HG03175 (cell line): ENCODE measurements around the gene PDLIM5.
"Not testable (repeated sequence)": the region's sequence is repeated elsewhere in the genome, so short reads cannot be mapped to it uniquely, and the experiment has no call there.

Source experiments
- ATAC-seq: cut with Tn5 transposase; IDR thresholded peaks from one replicate; pipeline ENCODE4 v1.9.1; 2021; ENCODE audit warnings: mild to moderate bottlenecking, moderate library complexity; ENCODE audit not compliant: unreplicated experiment

The PDLIM5 gene

DNA sequence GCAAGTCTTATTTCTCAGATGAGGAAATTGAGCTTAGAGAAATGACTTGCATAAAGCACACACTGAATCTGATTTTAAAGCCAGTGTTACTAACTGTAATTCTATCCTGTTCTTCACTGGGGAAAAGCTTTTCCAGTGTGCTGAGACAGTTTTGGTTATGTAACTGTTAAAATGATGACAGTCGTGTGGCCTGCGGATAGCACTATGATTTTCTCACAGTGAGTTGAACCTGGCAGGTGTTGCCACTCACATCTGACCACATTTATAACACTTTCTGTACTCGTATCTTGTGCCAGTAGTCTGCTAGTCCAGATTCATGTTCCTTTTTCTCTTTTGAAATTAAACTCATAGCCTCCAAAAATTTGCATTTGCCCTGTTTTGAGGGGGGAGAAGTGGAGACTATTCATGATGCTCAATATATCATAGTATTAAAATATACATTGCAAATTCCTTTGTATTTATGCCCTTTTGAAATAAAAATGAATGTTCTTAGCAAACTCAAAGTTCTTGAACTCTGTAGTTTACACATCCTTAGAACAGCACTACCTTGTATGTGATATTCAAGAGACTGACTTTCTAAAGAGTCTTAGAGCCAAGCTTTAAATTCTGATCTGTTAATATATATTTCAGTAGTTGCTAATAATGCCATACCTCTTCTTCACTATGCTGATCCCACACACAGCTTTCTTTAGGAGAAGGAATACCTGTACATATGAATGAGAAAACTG lies 132.3 kb downstream of the PDLIM5 start:
- ATAC-seq: peak; percentile 96

DNA sequence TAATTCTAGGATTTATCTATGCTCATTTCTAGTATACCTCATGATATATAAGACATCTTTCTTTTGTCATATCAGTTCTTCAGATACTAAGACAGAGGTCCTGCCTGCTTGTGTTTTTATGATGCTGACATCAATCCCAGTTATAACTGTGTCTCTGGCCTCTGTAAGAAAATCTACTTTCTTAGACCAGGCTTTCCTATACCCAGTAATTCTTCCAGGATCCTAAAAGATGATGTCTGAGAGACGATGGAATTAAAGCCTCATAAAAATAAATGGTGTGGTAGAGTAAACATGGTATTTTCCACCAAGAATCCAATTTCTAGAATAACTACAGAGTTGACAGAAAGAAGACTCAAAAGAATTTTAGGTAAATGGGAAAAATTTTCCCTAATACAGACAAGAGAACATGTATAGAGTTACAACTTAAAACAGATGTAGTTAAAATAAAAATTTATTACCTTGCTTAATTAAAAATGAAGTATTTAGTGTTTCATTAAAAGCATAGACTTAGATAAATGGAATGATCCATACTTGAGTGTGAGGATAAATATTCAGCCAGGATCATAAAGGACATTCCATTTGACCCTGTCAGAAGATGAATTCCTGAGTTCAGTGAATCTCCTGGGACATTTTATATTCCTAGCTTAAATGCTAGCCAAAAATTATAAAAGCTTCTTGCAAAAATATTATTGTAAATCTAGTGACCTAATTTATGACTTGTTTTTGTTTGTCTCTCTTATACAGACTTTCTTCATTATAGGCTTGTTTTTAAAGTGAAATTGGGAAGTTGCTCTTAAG lies 137.4 kb downstream of the PDLIM5 start:
- no peak for ATAC-seq

DNA sequence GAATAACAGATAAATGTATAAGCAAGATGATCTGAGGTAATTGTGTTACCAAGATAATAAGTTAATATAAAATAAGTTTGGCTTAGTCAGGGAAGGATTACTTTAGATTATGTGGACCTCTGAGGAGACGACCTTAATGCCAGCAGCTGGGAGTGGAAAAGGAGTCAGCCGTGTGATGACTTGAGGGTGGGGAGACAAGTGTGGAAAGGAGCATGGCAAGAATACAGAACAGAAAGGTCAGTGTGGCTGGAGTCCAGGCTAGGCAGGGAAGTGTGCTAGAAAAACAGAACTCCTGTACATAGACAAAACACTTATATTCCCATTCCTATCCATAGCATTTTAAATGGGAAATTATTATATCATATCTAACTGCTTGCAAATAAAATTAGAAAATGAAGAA lies 138.8 kb downstream of the PDLIM5 start:
- ATAC-seq: no peak

DNA sequence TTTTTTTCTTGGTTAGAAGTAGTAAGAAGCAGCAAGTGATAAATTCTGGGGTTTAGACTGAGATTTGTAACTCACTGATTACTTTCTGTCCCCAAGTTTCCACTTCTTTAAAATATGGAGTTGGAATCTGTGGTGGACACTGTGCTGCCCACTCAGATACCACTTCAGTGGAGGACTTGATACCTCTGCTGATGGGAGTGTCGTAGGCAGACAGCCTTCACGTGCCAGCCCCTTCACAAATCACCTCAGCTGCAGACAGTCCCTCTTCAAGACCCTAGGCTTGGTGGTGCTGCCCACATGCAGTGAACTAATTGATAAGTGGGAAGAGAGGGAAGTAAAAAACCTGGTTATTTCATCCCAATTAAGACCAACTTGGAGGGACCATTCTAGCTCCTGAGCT lies 139.5 kb downstream of the PDLIM5 start:
- ATAC-seq: no peak

DNA sequence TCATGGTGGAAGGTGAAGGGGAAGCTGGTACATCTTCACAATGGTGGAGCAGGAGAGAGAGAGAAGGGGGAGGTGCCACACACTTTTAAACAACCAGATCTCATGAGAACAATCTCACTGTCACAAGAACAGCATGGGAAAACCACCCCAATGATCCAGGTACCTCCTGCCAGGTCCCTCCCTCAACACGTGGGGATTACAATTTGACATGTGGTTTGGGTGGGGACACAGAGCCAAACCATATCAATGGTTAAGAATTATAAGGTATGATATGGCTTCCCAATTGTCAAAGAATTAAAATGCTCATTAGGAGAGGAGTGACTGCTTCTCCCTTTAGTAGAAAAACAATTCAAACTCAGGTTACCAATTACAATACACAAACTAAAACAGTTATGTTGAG lies 143.3 kb downstream of the PDLIM5 start:
- ATAC-seq: no peak

DNA sequence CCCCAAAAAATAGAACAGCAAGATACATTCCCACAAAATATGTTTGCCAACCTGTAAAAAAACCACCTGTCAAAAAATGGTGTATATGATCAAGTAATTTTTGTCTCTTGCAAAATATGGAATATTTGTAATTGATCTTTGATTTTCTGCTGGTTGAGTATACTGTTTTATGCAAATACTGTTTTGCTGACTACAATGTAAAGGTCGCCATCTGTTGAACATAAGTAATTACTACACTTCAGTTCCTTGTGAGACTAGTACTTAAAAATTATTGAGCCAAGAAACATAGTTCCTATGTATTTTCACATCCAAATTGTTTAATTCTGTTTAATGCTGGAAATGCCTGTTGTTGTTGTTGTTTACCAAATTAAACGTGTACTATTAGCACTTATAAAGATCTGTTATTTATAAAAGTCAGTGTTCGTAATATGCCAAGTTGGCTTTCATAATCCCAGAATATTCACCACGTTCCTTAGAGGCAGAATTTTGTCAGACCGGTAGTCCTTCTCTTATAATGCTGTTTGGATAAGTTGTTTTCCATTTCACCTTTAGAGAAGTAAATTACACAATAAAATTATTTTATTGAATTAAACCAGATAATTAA lies 144.2 kb downstream of the PDLIM5 start:
- ATAC-seq: peak; percentile 90

DNA sequence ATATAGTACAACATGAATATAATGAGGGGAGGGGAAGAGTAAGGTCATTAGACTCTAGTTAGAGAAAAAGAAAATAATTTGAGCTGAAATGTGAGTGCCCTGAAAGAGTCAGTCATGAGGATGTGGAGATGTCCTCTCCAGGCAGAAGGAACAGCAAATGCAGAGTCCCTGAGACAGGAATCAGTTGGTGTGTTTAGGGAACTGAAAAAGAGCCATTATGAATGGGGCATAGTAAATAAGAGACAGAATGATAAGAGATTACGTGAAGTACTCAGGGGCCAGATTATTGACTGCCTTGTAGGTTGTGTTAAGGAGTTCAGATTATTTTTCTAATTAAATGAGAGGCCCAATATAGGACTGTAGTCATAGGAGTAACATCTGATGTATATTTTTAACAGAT lies 147.0 kb downstream of the PDLIM5 start:
- ATAC-seq: no peak

DNA sequence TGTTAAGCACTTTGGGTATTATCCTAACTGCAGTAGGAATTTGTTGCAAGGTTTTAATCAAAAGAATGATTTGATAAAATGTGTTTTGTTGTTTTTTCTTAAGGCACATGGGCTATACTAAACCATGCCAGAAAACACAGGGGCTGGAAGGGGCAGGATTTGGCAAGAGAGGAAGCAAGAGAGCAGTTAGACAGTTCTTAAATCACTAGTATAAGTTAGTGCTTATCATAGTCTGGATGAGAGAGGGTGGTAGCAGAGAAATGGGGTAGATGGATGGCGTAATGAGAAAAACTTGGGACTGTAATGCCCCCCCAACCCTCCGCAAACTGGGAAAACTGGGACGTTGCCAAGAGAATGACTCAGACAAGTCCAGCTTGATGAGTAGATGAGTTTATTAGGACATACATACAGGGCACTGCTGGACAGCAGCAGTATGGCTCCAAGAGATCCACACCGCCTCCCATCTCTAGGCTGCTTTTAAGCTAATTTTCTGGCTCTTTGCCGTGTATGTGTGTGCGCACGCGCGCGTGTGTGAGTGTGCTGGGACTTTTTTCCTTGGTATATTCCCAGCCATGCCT lies 151.5 kb downstream of the PDLIM5 start:
- ATAC-seq: no peak

DNA sequence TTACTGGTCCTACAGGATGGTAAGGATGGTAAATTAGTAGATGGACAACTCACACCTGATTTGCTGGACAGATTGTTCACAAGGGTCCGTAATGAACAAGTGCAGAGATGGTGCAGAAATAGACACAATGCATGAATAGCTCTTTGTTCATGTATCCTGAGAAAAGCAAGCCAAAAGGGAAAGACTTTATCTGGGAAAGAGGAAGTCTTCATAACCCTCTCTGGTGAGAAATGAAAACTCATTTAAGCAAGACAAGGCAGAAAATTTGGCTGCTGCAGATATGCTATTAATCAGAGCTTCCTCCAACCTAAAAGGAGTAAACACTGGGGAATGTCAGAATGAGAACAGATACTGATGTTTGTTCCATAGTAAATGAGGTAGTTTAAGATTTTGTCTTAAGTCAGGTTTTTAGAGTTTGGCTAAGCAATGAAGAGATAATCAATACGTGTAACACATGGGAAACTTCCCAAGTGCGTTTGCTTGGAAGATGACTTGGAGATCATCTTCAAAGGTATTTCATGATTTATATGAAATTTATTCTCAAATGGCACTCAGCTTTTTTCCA lies 153.6 kb downstream of the PDLIM5 start:
- ATAC-seq: no peak

DNA sequence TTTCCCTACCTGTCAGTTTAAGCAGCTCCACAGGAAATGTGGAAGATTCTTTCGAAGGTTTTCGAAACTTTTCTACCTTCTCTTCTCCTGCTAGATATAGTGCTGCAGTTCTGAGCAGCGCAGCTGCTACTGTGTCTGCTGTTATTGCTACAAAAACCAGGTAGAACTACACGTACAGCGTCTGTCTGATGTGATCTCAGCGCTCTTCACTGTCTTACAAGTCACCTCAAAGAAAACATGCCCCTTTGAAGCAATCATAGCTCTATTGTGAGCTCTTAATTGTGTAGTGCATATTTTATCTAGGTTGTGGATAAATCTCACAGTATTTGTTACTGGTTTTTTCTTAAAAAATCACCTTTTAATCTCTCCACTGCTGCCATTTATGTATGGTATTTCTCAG lies 158.4 kb downstream of the PDLIM5 start:
- ATAC-seq: no peak

DNA sequence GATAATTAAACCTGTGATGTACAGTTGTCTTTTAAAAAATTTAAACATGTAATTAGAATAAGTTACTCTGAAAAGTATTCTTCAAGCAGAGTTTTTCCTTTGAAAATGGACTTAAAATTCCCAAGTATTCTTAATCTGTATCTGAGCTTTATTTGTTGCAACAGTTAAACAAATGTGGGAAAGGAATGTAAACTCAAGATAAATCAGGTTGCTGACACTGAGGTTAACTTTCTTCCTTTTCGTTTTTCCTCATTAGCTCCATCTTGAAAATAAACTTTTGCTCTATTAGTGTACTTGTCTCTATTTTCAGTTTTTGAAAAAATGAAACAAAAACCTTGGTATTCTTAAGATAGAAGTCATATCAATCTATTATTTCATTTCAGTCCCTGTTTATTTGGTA lies 161.5 kb downstream of the PDLIM5 start:
- ATAC-seq: no peak

DNA sequence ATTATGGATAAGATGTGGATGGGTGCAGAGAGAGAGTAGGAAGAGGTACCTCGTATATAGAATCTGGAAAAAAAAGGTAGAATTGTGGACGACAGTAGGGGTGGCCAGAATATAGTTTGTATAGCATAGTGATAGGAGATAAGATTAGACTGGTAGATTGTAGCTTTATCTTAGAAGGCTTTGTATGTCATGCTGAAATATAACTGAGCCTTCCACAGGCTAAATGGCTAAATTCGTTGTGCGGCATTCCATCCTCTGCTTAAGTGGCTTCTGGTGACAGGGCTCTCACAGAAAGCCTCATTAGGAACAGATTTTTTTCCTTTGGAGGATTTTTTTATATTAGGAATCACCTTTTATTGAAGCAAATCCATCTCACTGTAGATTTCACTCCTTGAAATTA lies 163.7 kb downstream of the PDLIM5 start:
- no peak for ATAC-seq

DNA sequence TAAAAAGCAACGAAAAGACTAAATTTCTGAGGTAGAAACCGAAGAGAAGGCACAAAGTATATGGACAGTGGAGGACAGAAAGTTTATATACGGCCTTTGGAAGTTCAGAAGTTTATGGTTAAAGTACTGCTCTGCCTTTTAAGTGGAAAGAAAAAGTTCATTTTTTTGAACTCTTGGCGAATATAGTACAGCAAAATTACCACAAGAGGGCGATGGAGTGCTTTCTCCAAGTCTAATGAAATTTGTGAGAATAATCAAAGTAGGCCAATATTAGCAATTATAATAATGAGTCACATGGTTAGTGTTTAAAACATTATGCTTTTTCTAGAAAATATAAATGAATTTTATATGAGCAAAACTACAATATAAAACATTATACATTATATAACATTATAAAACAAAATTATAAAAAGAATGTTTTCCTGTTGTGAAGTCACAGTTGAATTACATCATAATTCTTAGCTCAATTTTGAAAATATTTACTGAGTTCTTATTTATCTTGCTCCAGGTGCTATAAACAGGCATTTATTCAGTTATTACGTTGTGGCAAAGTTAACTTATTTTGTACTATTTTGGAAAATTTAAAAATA lies 169.8 kb downstream of the PDLIM5 start:
- peak; percentile 77 for ATAC-seq

DNA sequence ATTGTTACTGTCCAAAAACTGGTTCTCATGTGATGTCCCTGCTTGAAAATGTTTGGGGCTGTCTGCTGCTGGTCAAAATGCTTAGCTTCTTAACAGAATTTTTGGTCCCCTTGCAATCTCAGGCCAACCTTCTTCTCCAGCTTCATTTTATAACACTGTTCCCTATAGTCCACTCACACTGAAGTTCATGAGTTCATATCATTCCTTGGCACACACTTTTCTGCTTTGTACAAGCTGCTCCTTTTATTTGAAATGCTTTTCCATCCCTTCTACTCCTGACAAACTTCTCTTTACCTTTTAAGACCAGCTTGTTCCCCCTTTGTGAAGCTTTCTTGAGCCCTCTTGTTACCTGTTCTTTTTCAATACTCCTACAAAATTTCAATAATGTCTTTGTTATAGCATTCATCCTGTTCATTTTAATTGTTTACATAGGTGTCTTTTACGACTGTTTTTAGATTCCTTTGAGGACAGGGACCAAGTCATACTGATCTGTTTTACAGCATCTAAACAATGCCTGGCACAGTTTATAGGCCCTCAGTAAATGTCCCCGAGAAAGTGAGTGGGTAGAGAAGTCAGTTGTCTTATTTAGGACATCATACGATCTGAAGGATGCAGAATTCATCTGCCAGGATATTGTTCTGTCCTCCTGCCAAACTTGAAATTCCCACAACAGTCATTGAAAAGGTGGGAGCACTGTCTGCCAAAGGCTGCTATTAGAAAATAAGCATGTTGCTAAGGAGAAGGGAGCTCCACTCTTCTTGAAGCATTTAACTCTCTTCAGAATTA lies 171.6 kb downstream of the PDLIM5 start:
- ATAC-seq: no peak

DNA sequence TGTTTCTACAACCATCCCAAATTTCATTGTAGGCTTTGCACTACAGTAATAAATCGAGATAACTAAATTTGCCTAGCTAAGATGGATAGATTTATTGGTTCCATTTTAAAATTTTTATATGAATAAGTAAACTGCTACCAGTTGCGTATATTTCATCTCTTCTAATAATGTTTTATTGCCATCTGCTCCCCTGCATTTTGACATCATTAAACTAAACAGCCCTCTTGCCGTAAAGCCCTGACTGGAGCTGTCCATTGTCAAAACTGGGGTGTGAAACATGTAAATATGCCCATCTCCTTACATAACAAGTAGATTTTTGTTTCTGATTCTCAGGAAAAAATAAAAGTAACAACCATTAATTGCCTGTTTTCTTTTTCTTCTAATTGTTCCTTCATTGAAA lies 175.2 kb downstream of the PDLIM5 start:
- ATAC-seq: no peak

DNA sequence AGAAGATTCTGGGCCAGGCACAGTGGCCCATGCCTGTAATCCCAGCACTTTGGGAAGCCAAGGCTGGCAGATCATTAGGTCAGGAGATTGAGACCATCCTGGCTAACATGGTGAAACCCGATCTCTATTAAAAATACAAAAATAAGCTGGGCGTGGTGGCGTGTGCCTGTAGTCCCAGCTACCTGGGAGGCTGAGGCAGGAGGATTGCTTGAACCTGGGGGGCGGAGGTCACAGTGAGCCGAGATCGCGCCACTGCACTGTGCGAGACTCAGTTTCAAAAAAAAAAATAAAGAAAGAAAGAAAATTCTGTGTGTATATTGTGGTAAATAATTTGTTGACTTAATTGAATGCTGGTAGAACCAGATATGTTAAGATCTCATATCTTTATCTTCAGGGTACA lies 177.3 kb downstream of the PDLIM5 start:
- not testable (repeated sequence) for ATAC-seq

DNA sequence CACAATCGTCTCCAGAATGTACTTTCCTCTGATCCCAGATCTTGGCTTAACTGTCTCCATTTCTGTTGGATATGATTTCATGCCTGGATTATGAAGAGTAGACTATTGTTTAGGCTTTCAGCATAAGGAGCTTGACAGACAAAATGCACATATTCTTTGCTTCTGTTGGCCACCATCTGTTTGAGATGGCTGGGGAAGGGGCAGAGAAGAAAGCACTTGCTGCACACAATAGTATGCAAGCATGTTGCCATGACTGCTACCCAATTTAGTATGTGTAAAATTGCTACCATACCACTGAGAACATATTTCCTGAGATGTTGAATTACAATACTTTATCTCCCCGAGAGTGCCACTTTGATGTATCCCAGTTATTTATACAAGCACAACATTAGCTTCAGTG lies 178.1 kb downstream of the PDLIM5 start:
- no peak for ATAC-seq

DNA sequence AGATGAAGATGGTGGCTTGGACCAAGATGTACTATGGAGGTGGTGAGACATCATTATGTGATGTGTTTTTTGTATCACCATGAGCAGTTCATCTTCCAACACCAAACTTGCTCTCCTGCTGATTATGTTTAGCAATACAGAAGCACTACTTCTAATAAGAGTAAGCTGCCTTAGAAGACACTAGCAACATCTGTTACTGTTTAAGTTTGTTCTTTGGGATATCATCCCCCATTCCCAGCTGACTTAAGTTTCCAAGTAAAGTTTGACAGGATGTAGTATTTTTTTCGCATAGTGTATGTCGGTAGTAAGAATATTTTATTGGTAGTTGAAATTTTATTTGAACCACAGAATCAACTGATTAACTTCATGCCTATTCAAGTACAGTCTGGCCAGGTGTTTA lies 182.5 kb downstream of the PDLIM5 start:
- no peak for ATAC-seq

DNA sequence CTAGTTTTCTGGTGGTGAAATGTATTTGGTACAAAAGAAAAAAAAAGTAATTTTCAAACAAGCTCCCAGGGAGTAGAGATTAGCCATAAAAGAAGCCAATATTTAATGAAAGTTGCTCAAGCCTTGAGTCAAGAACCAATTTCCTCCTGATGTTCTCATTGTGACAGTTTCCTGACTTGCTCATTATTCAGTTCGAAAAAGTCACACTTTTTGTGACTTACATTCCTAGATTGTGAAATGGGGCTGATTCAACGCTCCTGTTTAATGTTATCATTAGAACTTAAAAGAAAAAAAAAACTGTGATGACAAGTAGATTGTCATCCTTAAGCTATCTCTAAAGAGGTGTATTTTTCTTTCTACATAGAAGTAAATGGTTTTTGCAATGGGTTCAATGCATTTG lies 183.4 kb downstream of the PDLIM5 start:
- ATAC-seq: no peak

DNA sequence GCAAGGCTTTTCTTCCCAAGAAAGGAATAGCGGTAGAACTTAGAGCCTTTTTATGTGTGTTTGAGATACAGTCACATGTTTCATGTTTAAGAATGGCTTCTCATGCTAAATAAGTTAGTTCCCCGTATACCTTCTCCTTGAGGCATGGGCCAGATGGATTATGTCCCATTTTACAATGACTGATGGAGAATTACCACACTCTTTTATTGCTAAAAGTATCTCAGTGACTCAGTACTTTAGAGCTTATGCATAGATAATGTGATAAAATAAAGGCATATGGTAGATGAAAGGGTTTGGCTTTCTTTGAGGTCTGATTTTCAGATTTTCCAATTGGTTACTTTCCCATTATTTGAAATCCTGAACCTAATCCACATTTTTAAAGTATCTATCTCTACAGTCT lies 184.3 kb downstream of the PDLIM5 start:
- no peak for ATAC-seq
